IPS-NIHi7 (cell line): ENCODE measurements around the gene C2orf92.
"Not testable (repeated sequence)": the region's sequence is repeated elsewhere in the genome, so short reads cannot be mapped to it uniquely, and the experiment has no call there.

ENCODE experiments used
- DNase-seq: peaks from one replicate; pipeline ENCODE4 v3.0.0; 2012; ENCODE audit warnings: mixed read lengths; ENCODE audit errors: extremely low spot score

C2orf92 gene

DNA sequence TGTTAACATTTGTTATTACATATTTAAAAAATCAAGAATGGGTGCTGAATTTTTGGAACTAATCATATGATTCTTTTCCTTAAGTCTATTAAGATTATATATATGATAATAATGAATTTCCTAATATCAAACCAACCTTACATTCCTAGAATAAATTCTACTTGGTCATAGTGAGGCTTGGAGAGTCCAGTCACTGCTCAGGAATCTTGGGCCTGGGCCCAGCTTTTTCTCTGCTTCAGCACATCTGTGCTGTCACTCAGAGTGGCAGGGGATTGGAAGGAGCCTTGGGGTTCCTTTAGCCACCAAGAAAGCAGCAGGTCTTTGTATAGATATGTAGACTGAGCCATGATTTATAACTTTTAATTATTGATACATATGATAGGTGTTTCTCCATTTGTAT, 24.0 kb downstream of the C2orf92 start:
- DNase-seq: no peak

DNA sequence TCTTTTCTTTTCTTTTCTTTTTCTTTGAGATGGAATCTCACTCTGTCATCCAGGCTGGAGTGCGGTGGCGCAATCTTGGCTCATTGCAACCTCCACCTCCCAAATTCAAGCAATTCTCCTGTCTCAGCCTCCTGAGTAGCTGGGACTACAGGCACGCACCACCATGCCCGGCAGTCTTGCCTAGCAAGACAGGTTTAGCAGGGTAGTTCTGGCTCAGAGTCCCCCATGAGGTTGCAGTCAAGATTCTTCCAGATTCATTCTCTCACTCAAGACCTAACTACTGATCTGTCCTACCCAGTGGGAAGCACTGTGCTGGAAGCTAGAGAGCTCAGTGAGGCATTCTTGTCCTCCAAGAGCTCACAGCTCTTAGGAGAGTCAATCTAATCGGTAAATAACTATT, 26.2 kb downstream of the C2orf92 start:
- DNase-seq: no peak

GRCh38 chr2:97697252-97698235, 28.0 kb downstream of the C2orf92 start:
- DNase-seq: peak; percentile 79

DNA sequence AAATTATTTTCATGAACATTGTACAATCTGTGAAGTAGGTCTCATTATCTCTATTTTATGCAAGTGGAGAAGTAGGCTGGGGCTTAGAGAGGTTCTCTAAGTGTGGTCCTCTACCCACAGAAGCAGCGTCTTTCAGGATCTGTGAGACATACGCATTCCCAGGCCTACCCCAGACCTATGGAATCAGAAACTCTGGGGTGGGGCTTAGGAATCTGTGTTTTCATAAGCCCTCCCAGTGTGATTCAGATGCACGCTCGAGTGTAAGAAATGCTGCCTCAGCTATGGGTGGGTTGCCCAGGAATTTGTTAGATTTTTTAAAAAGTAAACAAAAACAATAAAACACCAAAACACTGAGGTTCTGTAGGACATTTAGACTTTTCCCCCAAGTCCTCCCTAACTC, 29.0 kb downstream of the C2orf92 start:
- no peak for DNase-seq

DNA sequence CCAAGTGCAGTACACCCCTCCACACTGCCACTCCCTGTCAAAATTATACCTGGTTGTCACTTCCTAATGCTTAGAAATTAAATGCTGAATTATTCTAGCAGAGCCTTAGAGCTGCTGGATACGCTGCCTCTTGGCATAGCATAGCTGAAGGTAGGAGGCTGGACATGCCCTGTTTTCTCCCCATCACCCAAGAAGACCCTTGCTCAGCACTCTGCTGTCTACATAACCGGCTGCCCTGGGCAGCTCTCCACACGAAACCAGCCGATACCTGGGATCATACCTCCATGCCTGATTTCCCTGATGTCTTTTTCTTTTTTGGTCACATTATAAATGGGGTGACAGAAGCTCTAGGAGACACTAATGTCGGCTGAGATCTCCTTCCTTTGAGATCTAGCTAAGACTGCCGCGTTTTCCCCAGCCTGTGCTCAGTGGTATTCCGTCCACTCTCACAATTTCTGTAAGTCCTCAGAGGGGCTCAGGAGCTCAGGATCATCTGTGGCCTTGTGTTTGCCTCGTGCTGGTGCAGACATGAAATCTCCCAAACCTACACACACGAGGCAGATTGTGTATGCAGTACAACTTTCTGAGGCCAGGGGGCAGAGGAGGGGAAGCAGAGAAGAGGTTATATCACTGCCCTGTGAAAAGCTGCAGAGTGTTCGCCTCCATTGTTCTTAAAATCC, 30.4 kb downstream of the C2orf92 start:
- peak; percentile 71 for DNase-seq

DNA sequence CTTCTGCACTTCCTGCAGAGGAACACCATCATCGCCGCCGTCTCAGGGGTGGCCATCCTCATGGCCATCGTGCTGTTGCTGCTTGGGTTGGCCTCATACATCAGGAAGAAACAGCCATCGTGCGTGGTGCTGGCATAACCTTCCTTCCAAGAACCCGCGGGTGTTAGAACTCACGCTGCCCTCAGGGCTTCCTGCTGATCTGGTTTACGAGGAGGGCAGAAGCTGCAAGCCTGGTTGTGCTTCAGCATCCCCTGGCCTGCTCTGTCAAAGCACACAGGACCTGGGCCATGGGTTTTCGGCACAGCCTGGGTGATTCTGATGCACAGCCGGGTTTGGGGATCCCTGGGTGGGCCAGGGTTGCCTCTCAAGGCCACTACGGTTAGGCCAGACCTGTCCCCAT, 31.7 kb downstream of the C2orf92 start:
- DNase-seq: peak; percentile 2

DNA sequence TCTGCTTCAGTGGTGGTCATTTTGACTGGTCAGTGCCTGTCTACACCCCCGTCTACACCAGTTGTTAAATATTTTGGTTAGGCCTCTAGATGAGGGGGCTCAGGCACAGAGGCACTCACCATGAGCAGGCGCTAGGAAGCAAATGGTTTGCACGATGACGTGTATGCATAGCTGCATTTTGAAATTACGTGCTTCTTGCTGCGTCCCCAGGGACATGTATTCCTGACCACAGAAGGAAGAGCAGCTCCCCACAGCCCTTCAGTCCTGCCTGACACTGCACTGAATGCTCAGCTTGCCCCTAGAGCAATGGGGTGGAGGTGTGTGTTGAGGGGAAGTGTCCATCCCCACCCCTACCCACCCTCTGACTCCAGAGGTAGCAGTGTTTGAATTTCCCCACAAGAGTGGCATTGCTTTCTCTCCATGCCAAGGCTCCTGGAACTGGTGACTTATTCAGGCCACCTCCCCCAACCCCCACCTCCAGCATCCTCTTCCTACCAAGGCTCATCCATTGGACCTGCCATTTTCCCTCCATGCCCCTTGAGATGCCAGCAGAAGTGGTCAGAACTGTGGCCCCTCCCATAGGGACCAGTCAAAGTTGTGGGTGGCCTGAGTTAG, 32.4 kb downstream of the C2orf92 start:
- no peak for DNase-seq

DNA sequence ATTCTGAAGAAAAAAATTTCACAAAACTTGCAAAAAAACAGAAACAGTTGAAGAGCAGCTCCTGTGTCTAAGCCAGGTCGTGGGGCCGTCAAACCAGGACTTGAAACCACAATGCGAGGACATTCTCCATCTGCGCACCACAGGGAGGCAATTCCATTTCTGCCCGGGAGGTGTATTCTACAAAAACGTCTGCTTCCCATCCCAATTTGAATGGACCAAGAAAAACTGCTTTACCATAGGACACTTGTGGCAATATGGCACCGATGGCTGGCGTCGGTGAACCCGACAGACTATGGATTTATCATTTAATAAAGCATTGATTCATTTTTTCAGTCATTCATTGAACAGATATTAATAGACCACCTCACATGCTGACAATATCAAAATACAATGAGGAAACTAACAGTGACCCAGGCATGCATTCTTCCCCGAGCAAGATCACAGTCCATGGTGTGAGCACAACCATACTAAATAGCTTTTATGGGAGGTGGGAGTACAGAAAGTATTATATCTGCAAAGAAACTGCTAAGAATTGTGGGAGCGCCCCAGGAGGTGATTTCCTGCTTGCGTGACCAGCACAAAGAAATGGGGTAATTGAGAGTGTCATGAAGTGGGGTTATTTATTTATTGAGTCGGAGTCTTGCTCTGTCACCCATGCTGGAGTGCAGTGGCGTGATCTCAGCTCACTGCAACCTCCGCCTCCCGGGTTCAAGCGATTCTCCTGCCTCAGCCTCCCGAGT, 33.4 kb downstream of the C2orf92 start:
- DNase-seq: no peak

DNA sequence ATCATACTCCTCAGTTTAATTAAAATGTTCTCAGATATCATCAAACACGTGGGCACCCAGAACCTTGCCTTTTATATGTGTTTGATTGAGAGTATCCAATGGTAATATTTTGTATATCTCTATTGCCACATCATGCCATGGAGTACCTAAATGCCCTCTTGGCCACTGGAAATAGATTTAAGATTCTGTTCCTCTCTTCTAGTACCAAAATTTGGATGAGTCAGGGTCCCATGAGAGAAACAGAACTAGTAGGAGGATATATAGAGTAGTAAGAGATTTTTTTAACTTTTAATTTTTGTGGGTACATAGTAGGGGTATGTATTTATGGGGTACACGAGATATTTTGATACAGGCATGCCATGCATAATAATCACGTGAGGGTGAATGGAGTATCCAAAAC, 34.2 kb downstream of the C2orf92 start:
- DNase-seq: no peak

DNA sequence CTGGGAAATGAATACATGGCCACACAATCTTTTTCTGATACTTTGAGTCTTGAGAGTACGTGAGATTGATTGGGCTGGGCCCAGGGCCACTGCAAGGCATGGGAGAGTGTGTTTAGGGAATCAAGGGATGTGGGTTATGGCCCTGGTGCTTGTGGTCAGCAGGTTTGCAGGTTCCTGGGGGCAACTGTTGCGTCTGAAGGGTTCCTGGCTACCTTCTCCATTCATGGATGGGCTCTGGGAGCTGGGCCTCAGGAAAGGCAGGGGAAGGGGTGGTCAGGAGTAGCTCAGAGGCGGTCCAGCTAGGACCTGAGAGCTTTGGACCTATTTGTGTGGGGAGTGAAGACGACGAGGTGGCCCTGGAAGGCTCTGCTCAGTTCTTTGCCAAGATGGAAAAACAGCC, 35.5 kb downstream of the C2orf92 start:
- no peak for DNase-seq

DNA sequence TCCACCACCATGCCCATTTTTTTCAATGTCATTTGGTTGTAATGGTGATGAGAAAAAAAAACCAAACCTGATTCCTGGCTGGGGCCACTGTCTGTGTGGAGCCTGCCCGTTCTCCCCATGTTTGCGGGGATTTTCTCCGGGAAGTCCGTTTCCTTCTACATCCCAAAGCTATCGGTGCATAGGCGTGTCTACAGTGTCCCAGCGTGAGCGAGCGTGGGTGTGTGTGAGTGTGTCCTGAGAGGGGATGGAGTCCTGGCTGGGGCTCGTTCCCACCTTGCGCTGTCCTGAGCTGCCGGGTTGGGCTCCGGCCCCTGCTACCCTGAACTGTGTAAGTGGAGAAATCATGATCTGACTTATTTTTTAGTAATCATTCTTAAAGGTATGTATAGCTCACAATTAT, 36.6 kb downstream of the C2orf92 start:
- no peak for DNase-seq

DNA sequence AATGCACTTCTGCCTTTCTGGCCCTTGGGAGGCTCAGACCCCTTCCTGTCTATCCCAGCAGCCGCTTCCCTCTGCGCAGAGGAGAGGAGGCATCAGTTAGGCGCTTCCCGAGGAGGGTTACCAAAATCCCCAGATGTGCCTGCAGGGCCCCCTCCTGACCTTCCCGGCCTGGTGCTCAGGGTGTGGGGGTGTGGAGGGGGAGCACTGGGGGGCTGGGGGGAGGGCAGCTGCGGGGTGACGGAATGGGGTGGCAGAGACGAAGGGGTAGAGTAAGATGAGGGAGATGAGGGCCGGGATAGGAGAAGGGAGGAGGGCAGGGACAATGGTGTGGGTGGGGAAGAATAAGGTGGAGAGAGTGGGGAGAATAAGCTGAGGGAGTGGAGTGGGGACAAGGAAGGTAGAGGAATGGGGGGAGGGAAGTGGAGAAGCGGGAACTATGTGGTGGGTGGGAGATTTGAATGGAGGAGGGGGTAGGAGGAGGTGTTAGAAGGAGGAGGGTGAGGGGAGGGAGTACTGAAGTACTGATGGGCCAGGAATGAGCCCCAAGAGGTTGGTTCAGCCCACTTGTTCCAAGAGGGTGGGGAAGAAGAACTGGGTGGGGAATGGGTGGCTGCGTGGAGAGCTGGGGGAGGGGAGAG, 37.3 kb downstream of the C2orf92 start:
- DNase-seq: no peak

- no peak for DNase-seq
These were observed 38.0 kb downstream of the C2orf92 start for GRCh38 chr2:97707362-97708047.

DNA sequence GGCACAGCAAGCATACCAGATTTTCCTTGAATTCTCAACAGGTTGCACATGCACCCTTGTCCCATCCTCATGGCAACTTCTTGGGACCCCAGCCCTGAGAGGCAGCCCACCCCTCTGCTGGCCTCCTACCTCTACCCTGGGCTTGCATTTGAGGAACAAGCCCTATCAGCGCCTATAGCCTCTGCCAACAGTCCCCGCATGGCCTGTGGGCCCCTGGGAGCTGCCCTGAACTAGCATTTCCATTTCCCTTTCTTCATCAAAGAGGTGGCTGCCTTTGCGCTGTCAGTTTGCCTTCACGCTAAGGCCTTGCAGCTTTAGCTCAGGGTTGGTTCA, 38.5 kb downstream of the C2orf92 start:
- DNase-seq: no peak

- DNase-seq: no peak
These were observed 39.1 kb downstream of the C2orf92 start for GRCh38 chr2:97708608-97709007.

DNA sequence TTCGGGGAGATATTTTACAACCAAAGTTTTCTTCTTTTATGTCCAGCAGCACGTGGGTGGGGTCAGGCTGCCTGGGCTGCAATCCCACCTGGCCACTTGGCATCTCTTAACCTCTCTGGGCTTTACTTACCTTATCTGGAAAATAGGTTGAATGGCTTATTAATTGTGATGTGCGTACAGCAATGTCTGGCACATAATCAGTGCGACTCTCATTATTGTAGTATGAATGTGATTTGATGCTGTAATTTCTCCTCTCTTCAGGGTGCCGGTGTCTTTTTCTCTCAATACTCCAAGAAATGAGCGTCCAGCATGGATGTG, 41.8 kb downstream of the C2orf92 start:
- no peak for DNase-seq

DNA sequence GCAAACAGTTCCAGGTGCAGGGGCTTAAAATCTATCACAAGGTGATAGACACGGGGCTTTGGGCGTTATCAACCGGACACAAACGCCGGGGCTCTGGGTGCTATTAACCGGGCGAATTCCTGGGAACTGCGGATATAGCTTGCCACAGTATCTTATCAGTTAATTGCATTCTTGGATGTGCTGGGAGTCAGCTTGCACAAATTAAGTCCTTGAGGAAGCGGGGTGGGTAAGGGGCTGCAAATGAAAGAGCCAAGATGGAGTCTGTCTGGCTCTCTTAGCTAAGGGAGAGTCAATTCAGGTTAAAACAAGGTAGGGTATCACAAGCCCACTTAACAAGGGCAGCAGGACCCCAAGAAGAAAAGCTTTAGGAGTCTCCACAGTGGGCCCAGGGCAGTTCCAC, 42.7 kb downstream of the C2orf92 start:
- DNase-seq: not testable (repeated sequence)

GRCh38 chr2:97712693-97713295, 43.3 kb downstream of the C2orf92 start:
- DNase-seq: no peak

GRCh38 chr2:97713296-97714083, 44.0 kb downstream of the C2orf92 start, which contains the start of gene ZAP70:
TSS of gene ZAP70 (plus strand) at chr2:97713576. CDS start at chr2:97724037, 10,461 bp downstream.
- no peak for DNase-seq
